Thyroid gland (tissue), 4 donors: Measurements from ENCODE around the gene FMR1. TPM values are rescaled to one million over a fixed set of nuclear protein-coding genes. Genes with fewer than 3 reads are reported as not detected.

Source experiments
- DNase-seq, 2 donors: peaks; one replicate each; pipeline ENCODE4 v3.0.0-alpha.2; 2019
- H3K27ac ChIP-seq, 3 donors: fragments of 200-600 bp; sonication (generic); 1 replicate in 2 of 3; 2 replicates in 1 of 3; pipeline ENCODE4 v1.5.1; 2016 to 2019; ENCODE audit warnings: mild to moderate bottlenecking in 1 of 3, moderate library complexity in 1 of 3
- H3K27me3 ChIP-seq: fragments of 200-600 bp; sonication (generic); one replicate; pipeline ENCODE4 v1.5.1; 2019
- H3K36me3 ChIP-seq, 2 donors: fragments of 200-600 bp; sonication (generic); one replicate each; pipeline ENCODE4 v1.5.1; 2016 to 2019
- H3K4me1 ChIP-seq, 2 donors: fragments of 200-600 bp; sonication (generic); one replicate each; pipeline ENCODE4 v1.5.1; 2017 to 2019
- H3K4me3 ChIP-seq, 3 donors: fragments of 200-600 bp; sonication (generic); replicated peaks in 1 of 3; 1 replicate in 2 of 3; 2 replicates in 1 of 3; pipeline ENCODE4 v1.5.1; 2016; ENCODE audit warnings: mild to moderate bottlenecking in 1 of 3
- H3K9me3 ChIP-seq: fragments of 200-600 bp; sonication (generic); one replicate; pipeline ENCODE4 v1.5.1; 2017
- CTCF ChIP-seq, 6 experiments: fragments of 200-600 bp in 3 of 6; fragments of 450-650 bp in 3 of 6; sonication (generic) in 3 of 6; IDR thresholded peaks; one replicate each; pipeline ENCODE4 v1.5.1; 2016 to 2019; ENCODE audit warnings: antibody characterized with exemption in 6 of 6, mild to moderate bottlenecking in 2 of 6, inconsistent platforms in 1 of 6, moderate library complexity in 1 of 6
- POLR2A ChIP-seq, 2 donors: fragments of 450-650 bp; IDR thresholded peaks; one replicate each; pipeline ENCODE4 v1.6.1; 2017; ENCODE audit warnings: antibody characterized with exemption in 2 of 2, mild to moderate bottlenecking in 2 of 2, moderate library complexity in 1 of 2
- WGBS, 2 donors: methylation state at CpG; one replicate each; pipeline ENCODE4 v1.1.5; 2017; 5-methylcytosine and 5-hydroxymethylcytosine counted together
- intact Hi-C: fragments of 100-400 bp; cut with DNase I; formaldehyde crosslinking; loops from one replicate; pipeline ENCODE4 v1.15.1; 2023
- total RNA-seq, 4 donors: library from RNA; depleted of rRNA; stranded (reverse); fragments of >200 nt; gene quantifications; one replicate each; pipeline ENCODE4 v1.2.3, GENCODE V29; 2016

FMR1 gene
- total RNA-seq, 4 donors from 2014 or later: 49.7 to 78.1 (median 69.2) TPM

- DNase-seq: no peak
- Histone ChIP-seq H3K4me3 (no peak overlapping the region), H3K9me3 (no peaks in the 10 kb centered on the region), H3K27ac (no peak overlapping the region), H3K4me1 (no peaks in the 10 kb centered on the region), H3K36me3 (no peaks in the 10 kb centered on the region), H3K27me3 (no peaks in the 10 kb centered on the region)
- intact Hi-C loops: no loop called here
- WGBS, 2 donors: 74 to 85% methylated on average over 5 of the region's 5 CpGs
- TF ChIP-seq POLR2A (IDR thresholded peaks at IDR 0.05): no peak
- no peak for TF ChIP-seq CTCF (IDR thresholded peaks at IDR 0.05)
These were observed 3.6 kb upstream of the FMR1 start for GRCh38 chrX:147908106-147908505.

GRCh38 chrX:147910607-147911006, 1.1 kb upstream of the FMR1 start:
- Histone ChIP-seq H3K27ac (peak overlapping the region in 1 of 3 donors; percentile 44), H3K4me3 (no peak overlapping the region), H3K36me3 (no peaks in the 10 kb centered on the region), H3K27me3 (no peaks in the 10 kb centered on the region), H3K9me3 (no peaks in the 10 kb centered on the region), H3K4me1 (peaks cover 4% of the 10 kb centered on the region in 2 donors)
- intact Hi-C loops: no loop called here
- TF ChIP-seq CTCF (IDR thresholded peaks at IDR 0.05) (no peak), POLR2A (IDR thresholded peaks at IDR 0.05) (no peak)
- no peak for DNase-seq
- 87 to 94% methylated on average over 9 of the region's 9 CpGs for WGBS, 2 donors

GRCh38 chrX:147912093-147912801, 528 bp downstream of the FMR1 start:
- Histone ChIP-seq H3K36me3 (no peaks in the 10 kb centered on the region), H3K4me3 (peak overlapping the region; percentile 33 to 79 (median 47)), H3K27ac (peak overlapping the region; percentile 86 to 99 (median 93)), H3K4me1 (peaks cover 4 to 6% of the 10 kb centered on the region in 2 donors), H3K27me3 (no peaks in the 10 kb centered on the region), H3K9me3 (no peaks in the 10 kb centered on the region)
- TF ChIP-seq CTCF (IDR thresholded peaks at IDR 0.05): no peak
- TF ChIP-seq POLR2A (IDR thresholded peaks at IDR 0.05): peak in 1 of 2 donors; percentile 28
- intact Hi-C loops: no loop called here
- 0% methylated on average over 4 of the region's 58 CpGs; no CpG with 5 or more reads in 1 of the 2 donors for WGBS, 2 donors
- peak; percentile 29 to 37 for DNase-seq

GRCh38 chrX:147913570-147913969, 1.9 kb downstream of the FMR1 start:
- WGBS, 2 donors: 40 to 45% methylated on average over 6 of the region's 6 CpGs

More at GRCh38 chrX:147913570-147913969, 1.9 kb downstream of the FMR1 start:
- intact Hi-C loops: no loop called here
- no peak for DNase-seq
- no peak overlapping the region for H3K4me3 ChIP-seq
- TF ChIP-seq POLR2A (IDR thresholded peaks at IDR 0.05) (no peak), CTCF (IDR thresholded peaks at IDR 0.05) (no peak)
- H3K4me1 ChIP-seq: peaks cover 4 to 6% of the 10 kb centered on the region in 2 donors
- no peaks in the 10 kb centered on the region for H3K36me3 ChIP-seq
- H3K27ac ChIP-seq: peak overlapping the region in 1 of 3 donors; percentile 99
- no peaks in the 10 kb centered on the region for H3K9me3 ChIP-seq
- no peaks in the 10 kb centered on the region for H3K27me3 ChIP-seq
